Measurements from ENCODE around the gene G3BP1. TPM values are rescaled to one million over a fixed set of nuclear protein-coding genes. Genes with fewer than 3 reads are reported as not detected.

The G3BP1 gene
- total and polyA plus RNA-seq, 2 of the 13 experiments (the other 11 are each of a cell fraction or from before 2014, with no cell fraction given): 36.7 to 320 TPM

DNA sequence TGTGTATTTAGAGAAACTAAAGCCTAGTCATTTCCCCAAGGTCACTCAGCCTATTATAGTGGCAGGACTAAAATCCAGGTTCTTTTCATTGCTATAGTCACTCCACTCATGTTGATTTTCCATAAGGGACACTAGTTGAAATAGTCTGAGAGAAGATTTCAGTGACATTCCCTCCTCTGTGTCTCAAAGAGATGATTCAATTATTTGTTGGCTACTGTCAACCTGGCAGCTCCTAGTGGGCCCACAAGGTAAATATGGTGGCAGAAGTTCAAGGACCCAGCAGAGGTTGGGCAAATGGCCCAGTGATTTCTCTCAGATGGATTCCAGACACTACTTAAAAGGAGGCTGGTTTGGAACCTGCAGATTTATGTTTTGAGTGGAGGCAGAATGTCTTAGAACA lies 48.1 kb downstream of the G3BP1 start (continued):
- TF ChIP-seq, protein P1, sequence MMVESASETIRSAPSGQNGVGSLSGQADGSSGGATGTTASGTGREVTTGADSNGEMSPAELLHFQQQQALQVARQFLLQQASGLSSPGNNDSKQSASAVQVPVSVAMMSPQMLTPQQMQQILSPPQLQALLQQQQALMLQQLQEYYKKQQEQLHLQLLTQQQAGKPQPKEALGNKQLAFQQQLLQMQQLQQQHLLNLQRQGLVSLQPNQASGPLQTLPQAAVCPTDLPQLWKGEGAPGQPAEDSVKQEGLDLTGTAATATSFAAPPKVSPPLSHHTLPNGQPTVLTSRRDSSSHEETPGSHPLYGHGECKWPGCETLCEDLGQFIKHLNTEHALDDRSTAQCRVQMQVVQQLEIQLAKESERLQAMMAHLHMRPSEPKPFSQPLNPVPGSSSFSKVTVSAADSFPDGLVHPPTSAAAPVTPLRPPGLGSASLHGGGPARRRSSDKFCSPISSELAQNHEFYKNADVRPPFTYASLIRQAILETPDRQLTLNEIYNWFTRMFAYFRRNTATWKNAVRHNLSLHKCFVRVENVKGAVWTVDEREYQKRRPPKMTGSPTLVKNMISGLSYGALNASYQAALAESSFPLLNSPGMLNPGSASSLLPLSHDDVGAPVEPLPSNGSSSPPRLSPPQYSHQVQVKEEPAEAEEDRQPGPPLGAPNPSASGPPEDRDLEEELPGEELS (CRISPR knock-in tag; IDR thresholded peaks at IDR 0.05): peak; percentile 81
- TF ChIP-seq, protein P2, sequence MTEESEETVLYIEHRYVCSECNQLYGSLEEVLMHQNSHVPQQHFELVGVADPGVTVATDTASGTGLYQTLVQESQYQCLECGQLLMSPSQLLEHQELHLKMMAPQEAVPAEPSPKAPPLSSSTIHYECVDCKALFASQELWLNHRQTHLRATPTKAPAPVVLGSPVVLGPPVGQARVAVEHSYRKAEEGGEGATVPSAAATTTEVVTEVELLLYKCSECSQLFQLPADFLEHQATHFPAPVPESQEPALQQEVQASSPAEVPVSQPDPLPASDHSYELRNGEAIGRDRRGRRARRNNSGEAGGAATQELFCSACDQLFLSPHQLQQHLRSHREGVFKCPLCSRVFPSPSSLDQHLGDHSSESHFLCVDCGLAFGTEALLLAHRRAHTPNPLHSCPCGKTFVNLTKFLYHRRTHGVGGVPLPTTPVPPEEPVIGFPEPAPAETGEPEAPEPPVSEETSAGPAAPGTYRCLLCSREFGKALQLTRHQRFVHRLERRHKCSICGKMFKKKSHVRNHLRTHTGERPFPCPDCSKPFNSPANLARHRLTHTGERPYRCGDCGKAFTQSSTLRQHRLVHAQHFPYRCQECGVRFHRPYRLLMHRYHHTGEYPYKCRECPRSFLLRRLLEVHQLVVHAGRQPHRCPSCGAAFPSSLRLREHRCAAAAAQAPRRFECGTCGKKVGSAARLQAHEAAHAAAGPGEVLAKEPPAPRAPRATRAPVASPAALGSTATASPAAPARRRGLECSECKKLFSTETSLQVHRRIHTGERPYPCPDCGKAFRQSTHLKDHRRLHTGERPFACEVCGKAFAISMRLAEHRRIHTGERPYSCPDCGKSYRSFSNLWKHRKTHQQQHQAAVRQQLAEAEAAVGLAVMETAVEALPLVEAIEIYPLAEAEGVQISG (CRISPR knock-in tag; IDR thresholded peaks at IDR 0.05): no peak
- TF ChIP-seq GPN1 (CRISPR knock-in tag; IDR thresholded peaks at IDR 0.05; ENCODE audit: borderline replicate concordance): no peak
- 0 out of 2 replicates have a peak, but pooled peaks have one; percentile 40 for TF ChIP-seq JUN (CRISPR knock-in tag; IDR thresholded peaks at IDR 0.05)
- peak; percentile 88; the same call in 1 of the 2 replicates for TF ChIP-seq FOXJ3 (CRISPR knock-in tag; IDR thresholded peaks at IDR 0.05; ENCODE audit: borderline replicate concordance)
- TF ChIP-seq, protein P3, sequence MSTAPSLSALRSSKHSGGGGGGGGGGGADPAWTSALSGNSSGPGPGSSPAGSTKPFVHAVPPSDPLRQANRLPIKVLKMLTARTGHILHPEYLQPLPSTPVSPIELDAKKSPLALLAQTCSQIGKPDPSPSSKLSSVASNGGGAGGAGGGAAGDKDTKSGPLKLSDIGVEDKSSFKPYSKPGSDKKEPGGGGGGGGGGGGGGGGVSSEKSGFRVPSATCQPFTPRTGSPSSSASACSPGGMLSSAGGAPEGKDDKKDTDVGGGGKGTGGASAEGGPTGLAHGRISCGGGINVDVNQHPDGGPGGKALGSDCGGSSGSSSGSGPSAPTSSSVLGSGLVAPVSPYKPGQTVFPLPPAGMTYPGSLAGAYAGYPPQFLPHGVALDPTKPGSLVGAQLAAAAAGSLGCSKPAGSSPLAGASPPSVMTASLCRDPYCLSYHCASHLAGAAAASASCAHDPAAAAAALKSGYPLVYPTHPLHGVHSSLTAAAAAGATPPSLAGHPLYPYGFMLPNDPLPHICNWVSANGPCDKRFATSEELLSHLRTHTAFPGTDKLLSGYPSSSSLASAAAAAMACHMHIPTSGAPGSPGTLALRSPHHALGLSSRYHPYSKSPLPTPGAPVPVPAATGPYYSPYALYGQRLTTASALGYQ (CRISPR knock-in tag; IDR thresholded peaks at IDR 0.05): peak; percentile 94
- TF ChIP-seq, protein P4, sequence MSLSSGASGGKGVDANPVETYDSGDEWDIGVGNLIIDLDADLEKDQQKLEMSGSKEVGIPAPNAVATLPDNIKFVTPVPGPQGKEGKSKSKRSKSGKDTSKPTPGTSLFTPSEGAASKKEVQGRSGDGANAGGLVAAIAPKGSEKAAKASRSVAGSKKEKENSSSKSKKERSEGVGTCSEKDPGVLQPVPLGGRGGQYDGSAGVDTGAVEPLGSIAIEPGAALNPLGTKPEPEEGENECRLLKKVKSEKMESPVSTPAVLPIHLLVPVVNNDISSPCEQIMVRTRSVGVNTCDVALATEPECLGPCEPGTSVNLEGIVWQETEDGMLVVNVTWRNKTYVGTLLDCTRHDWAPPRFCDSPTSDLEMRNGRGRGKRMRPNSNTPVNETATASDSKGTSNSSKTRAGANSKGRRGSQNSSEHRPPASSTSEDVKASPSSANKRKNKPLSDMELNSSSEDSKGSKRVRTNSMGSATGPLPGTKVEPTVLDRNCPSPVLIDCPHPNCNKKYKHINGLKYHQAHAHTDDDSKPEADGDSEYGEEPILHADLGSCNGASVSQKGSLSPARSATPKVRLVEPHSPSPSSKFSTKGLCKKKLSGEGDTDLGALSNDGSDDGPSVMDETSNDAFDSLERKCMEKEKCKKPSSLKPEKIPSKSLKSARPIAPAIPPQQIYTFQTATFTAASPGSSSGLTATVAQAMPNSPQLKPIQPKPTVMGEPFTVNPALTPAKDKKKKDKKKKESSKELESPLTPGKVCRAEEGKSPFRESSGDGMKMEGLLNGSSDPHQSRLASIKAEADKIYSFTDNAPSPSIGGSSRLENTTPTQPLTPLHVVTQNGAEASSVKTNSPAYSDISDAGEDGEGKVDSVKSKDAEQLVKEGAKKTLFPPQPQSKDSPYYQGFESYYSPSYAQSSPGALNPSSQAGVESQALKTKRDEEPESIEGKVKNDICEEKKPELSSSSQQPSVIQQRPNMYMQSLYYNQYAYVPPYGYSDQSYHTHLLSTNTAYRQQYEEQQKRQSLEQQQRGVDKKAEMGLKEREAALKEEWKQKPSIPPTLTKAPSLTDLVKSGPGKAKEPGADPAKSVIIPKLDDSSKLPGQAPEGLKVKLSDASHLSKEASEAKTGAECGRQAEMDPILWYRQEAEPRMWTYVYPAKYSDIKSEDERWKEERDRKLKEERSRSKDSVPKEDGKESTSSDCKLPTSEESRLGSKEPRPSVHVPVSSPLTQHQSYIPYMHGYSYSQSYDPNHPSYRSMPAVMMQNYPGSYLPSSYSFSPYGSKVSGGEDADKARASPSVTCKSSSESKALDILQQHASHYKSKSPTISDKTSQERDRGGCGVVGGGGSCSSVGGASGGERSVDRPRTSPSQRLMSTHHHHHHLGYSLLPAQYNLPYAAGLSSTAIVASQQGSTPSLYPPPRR (CRISPR knock-in tag; IDR thresholded peaks at IDR 0.05; ENCODE audit: borderline replicate concordance): peak; percentile 86
- TF ChIP-seq, protein P5, sequence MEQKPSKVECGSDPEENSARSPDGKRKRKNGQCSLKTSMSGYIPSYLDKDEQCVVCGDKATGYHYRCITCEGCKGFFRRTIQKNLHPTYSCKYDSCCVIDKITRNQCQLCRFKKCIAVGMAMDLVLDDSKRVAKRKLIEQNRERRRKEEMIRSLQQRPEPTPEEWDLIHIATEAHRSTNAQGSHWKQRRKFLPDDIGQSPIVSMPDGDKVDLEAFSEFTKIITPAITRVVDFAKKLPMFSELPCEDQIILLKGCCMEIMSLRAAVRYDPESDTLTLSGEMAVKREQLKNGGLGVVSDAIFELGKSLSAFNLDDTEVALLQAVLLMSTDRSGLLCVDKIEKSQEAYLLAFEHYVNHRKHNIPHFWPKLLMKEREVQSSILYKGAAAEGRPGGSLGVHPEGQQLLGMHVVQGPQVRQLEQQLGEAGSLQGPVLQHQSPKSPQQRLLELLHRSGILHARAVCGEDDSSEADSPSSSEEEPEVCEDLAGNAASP (CRISPR knock-in tag; IDR thresholded peaks at IDR 0.05; ENCODE audit: borderline replicate concordance): peak; percentile 52; the same call in 1 of the 2 replicates
- TF ChIP-seq ZNF253 (CRISPR knock-in tag; IDR thresholded peaks at IDR 0.05; ENCODE audit: borderline replicate concordance): no peak
- TF ChIP-seq, protein P6, sequence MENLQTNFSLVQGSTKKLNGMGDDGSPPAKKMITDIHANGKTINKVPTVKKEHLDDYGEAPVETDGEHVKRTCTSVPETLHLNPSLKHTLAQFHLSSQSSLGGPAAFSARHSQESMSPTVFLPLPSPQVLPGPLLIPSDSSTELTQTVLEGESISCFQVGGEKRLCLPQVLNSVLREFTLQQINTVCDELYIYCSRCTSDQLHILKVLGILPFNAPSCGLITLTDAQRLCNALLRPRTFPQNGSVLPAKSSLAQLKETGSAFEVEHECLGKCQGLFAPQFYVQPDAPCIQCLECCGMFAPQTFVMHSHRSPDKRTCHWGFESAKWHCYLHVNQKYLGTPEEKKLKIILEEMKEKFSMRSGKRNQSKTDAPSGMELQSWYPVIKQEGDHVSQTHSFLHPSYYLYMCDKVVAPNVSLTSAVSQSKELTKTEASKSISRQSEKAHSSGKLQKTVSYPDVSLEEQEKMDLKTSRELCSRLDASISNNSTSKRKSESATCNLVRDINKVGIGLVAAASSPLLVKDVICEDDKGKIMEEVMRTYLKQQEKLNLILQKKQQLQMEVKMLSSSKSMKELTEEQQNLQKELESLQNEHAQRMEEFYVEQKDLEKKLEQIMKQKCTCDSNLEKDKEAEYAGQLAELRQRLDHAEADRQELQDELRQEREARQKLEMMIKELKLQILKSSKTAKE (CRISPR knock-in tag; IDR thresholded peaks at IDR 0.05; ENCODE audit: borderline replicate concordance): peak; percentile 70; the same call in 1 of the 2 replicates
- TF ChIP-seq LCORL (IDR thresholded peaks at IDR 0.05): no peak
- peak; percentile 65; the same call in 1 of the 2 replicates for TF ChIP-seq LCORL (CRISPR knock-in tag; IDR thresholded peaks at IDR 0.05)
- TF ChIP-seq KAT8 (CRISPR knock-in tag; IDR thresholded peaks at IDR 0.05): peak; percentile 49

All from HepG2 (cell line).